Natural killer cell (primary cell): ENCODE data around the gene PLPPR2. TPM values are rescaled to one million over a fixed set of nuclear protein-coding genes. Genes with fewer than 3 reads are reported as not detected.
A peak's percentile ranks its signal among the peaks of the same experiment; 100 is the strongest.

Experiments
- ATAC-seq, 3 donors: fragments of 150-1000 bp in 2 of 3; fragments of 200-7000 bp in 1 of 3; cut with Tn5 transposase; 1 replicate in 1 of 3; 2 replicates in 2 of 3; pipeline ENCODE4 v1.10.0; 2021; ENCODE audit warnings: mild to moderate bottlenecking in 2 of 3, moderate library complexity in 2 of 3
- DNase-seq, 2 donors: peaks; one replicate each; pipeline versions ENCODE4 v3.0.0 to v3.0.0-alpha.2; 2013 to 2021; ENCODE audit warnings: mixed read lengths in 1 of 2
- H3K27ac ChIP-seq: one replicate; pipeline ENCODE4 v1.5.1; 2013; ENCODE audit warnings: mild to moderate bottlenecking, low read length
- H3K27me3 ChIP-seq: one replicate; pipeline ENCODE4 v1.6.1; 2013; ENCODE audit warnings: low read length; ENCODE audit not compliant: control insufficient read depth, insufficient read depth
- H3K36me3 ChIP-seq: one replicate; pipeline ENCODE4 v1.6.1; 2013; ENCODE audit warnings: low read length; ENCODE audit not compliant: control insufficient read depth, insufficient read depth
- H3K4me1 ChIP-seq: one replicate; pipeline ENCODE4 v1.6.1; 2013; ENCODE audit warnings: low read length; ENCODE audit not compliant: control insufficient read depth, insufficient read depth
- H3K4me3 ChIP-seq: one replicate; pipeline ENCODE4 v1.5.1; 2013; ENCODE audit warnings: low read length
- H3K9me3 ChIP-seq: one replicate; pipeline ENCODE4 v1.6.1; 2013; ENCODE audit warnings: low read length; ENCODE audit not compliant: control insufficient read depth, insufficient read depth
- H3K27ac Mint-ChIP-seq, 2 donors: one replicate each; pipeline ENCODE4 v1.8.0; 2022; ENCODE audit warnings: mild to moderate bottlenecking in 2 of 2, mixed read lengths in 2 of 2, moderate library complexity in 1 of 2
- H3K27me3 Mint-ChIP-seq, 2 donors: one replicate each; pipeline ENCODE4 v1.8.0; 2022; ENCODE audit warnings: low read depth in 2 of 2, mixed read lengths in 2 of 2
- H3K36me3 Mint-ChIP-seq: one replicate; pipeline ENCODE4 v1.8.0; 2022; ENCODE audit warnings: mixed read lengths
- H3K4me1 Mint-ChIP-seq, 2 donors: one replicate each; pipeline ENCODE4 v1.8.0; 2022; ENCODE audit warnings: mixed read lengths in 2 of 2
- H3K4me3 Mint-ChIP-seq: one replicate; pipeline ENCODE4 v1.8.0; 2022; ENCODE audit warnings: mild to moderate bottlenecking, moderate library complexity, mixed read lengths
- H3K9me3 Mint-ChIP-seq, 2 donors: one replicate each; pipeline ENCODE4 v1.8.0; 2022; ENCODE audit warnings: mixed read lengths in 2 of 2
- WGBS: methylation state at CpG from one replicate; pipeline ENCODE4 v1.1.7; 2013; ENCODE audit warnings: missing lambda C conversion rate; ENCODE audit not compliant: insufficient coverage; 5-methylcytosine and 5-hydroxymethylcytosine counted together
- intact Hi-C: fragments of 100-400 bp; cut with micrococcal nuclease; formaldehyde crosslinking; loops from one replicate; pipeline ENCODE4 v1.14.2; 2022
- total RNA-seq, 4 donors: library from RNA; stranded (reverse); fragments of 120-200 nt in 1 of 4; gene quantifications; one replicate each; pipeline versions ENCODE4 v1.2.3 to v1.2.4, GENCODE V29; 2013 to 2022
- TF ChIP-seq, protein P1 (sequence below): fragments of 200-600 bp; IDR thresholded peaks from one replicate; pipeline ENCODE4 v1.8.0; 2022; ENCODE audit warnings: antibody characterized with exemption

The PLPPR2 gene
- total RNA-seq, 3 donors from 2014 or later (not counting 1 experiment from before 2014, with no cell fraction given), result 13.3 to 21.1 (median 16.1) TPM

DNA sequence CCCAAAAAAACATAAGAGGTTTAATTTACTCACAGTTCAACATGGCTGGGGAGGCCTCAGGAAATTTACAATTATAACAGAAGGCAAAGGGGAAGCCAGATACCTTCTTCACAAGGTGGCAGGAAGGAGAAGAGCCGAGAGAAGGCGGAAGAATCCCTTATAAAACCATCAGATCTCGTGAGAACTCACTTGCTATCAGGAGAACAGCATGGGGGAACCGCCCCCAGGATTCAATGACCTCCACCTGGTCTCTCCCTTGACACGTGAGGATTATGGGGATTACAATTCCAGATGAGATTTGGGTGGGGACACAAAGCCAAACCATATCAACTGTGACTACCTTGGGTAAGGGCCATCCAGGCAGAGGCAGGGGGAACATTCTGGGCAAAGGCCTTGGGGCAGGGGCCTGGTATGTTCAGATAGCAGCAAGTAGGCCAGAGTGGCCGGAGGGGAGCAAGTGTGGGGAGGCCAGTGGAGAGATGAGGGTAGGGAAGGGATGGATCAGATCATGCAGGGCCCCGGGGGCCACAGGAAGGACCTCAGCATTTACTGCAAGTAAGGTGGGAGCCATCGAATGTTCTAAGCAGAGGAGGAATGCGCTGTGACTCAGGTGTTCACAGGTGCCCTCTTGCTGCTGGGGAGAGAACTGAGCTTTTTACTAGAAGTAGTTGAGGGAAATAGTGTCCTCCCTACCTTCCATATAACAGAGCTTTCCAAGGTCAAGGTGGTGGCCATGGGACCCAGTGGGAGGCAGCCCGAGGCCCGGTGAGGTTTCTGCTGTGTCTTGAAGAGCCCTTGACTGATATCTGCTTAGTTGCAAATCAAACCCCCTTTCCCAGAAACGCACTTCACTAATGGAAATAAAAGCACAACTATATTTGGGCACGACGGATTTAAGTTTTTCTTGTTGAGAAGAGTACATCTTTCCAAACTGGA lies 33.8 kb upstream of the PLPPR2 start:
- intact Hi-C loops, result no loop called here
- Histone ChIP-seq H3K27ac (no peak overlapping the region), H3K4me3 (no peak overlapping the region), H3K4me1 (peaks cover 28% of the 10 kb centered on the region), H3K9me3 (no peaks in the 10 kb centered on the region), H3K27me3 (no peaks in the 10 kb centered on the region), H3K36me3 (no peaks in the 10 kb centered on the region)
- peak overlapping the region; percentile 44 to 90 for H3K27ac Mint-ChIP-seq
- no peaks in the 10 kb centered on the region for H3K27me3 Mint-ChIP-seq
- DNase-seq (no peak), ATAC-seq (no peak)
- WGBS, result 73% methylated on average over 12 of the region's 14 CpGs
- TF ChIP-seq, protein P1, sequence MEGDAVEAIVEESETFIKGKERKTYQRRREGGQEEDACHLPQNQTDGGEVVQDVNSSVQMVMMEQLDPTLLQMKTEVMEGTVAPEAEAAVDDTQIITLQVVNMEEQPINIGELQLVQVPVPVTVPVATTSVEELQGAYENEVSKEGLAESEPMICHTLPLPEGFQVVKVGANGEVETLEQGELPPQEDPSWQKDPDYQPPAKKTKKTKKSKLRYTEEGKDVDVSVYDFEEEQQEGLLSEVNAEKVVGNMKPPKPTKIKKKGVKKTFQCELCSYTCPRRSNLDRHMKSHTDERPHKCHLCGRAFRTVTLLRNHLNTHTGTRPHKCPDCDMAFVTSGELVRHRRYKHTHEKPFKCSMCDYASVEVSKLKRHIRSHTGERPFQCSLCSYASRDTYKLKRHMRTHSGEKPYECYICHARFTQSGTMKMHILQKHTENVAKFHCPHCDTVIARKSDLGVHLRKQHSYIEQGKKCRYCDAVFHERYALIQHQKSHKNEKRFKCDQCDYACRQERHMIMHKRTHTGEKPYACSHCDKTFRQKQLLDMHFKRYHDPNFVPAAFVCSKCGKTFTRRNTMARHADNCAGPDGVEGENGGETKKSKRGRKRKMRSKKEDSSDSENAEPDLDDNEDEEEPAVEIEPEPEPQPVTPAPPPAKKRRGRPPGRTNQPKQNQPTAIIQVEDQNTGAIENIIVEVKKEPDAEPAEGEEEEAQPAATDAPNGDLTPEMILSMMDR, result no peak
- H3K4me1 Mint-ChIP-seq, result peaks cover 41 to 47% of the 10 kb centered on the region in 2 donors
- no peaks in the 10 kb centered on the region for H3K36me3 Mint-ChIP-seq
- no peak overlapping the region for H3K4me3 Mint-ChIP-seq
- H3K9me3 Mint-ChIP-seq, result no peaks in the 10 kb centered on the region

DNA sequence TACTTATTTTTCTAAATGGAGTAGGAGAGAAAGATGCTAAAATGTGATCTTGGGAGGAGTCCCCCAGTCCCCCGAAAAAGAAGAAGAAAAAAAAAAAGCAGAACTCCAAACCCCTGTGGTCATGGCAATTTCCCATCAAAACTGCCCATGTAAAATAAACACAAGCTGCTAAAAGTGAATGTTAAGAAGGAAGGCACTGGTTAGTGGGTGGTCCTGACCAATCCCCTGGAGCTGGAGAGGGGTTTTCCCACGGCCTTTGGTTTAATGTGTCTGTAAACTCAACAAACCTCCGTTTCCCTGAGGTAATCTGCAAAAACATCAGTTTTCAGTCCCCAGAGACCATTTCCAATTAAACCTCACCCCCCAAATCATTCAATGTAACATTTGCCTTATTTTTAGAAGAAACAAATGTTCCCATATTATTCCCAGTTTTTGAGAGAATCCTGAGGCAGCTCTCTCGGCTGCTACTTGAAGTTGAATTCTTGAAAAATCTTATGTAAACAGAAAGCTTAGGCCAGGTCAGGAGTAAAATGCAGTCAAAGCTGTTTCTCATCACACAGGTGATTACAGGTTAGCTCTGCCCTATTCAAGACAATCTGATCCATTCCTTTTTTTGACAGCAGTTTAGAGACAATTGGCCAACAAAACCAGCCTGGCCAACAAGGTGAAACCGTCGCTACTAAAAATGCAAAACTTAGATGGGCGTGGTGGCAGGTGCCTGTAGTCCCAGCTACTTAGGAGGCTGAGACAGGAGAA lies 32.8 kb upstream of the PLPPR2 start:
- Histone ChIP-seq H3K36me3 (no peaks in the 10 kb centered on the region), H3K27ac (no peak overlapping the region), H3K4me1 (peaks cover 24% of the 10 kb centered on the region), H3K4me3 (no peak overlapping the region), H3K27me3 (no peaks in the 10 kb centered on the region), H3K9me3 (no peaks in the 10 kb centered on the region)
- Mint-ChIP-seq H3K4me3 (no peak overlapping the region), H3K36me3 (no peaks in the 10 kb centered on the region), H3K9me3 (no peaks in the 10 kb centered on the region), H3K27ac (peak overlapping the region; percentile 44 to 90), H3K27me3 (no peaks in the 10 kb centered on the region), H3K4me1 (peaks cover 35 to 40% of the 10 kb centered on the region in 2 donors)
- no peak for ATAC-seq
- TF ChIP-seq, protein P1, result no peak
- DNase-seq, result no peak
- intact Hi-C loops, result no loop called here
- 69% methylated on average over 6 of the region's 7 CpGs for WGBS

DNA sequence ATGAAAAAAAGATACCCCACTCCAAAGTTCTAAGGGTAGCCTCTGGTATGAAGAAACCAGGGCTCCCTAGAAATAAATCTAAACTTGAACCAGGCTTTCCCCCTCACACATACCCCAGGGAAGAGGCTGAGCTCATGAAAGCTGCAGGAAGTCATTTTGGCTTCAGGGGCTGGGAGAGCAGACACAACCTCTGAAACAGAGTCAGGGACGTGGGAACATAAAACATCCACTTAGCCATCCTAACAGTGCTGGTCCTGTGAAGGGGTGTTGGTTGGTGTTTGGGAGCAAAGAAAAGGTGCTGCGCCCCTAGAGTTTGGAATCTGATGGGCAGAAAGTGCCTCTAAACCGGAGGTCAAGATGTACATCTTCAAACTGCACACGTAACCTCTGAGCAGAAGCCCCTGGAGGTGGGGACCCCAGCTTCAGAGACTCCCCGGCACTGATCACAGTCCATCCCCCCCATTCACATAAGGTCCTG lies 31.6 kb upstream of the PLPPR2 start:
- Histone ChIP-seq H3K36me3 (no peaks in the 10 kb centered on the region), H3K27me3 (no peaks in the 10 kb centered on the region), H3K4me1 (peaks cover 21% of the 10 kb centered on the region), H3K27ac (peak overlapping the region; percentile 82), H3K4me3 (no peak overlapping the region), H3K9me3 (no peaks in the 10 kb centered on the region)
- H3K9me3 Mint-ChIP-seq, result no peaks in the 10 kb centered on the region
- TF ChIP-seq, protein P1, result no peak
- H3K27ac Mint-ChIP-seq, result peak overlapping the region; percentile 88 to 90
- ATAC-seq (no peak), DNase-seq (no peak)
- H3K4me1 Mint-ChIP-seq, result peaks cover 26 to 31% of the 10 kb centered on the region in 2 donors
- peak overlapping the region; percentile 64 for H3K4me3 Mint-ChIP-seq
- H3K27me3 Mint-ChIP-seq, result no peaks in the 10 kb centered on the region
- 53% methylated on average over 4 of the region's 5 CpGs for WGBS
- intact Hi-C loops, result no loop called here
- no peaks in the 10 kb centered on the region for H3K36me3 Mint-ChIP-seq
